AG04450 (cell line): ENCODE data around the gene ZIC5. TPM values are rescaled to one million over a fixed set of nuclear protein-coding genes. Genes with fewer than 3 reads are reported as not detected.

Experiments used
- CTCF ChIA-PET: fragments of 300-600, 350-600 bp; formaldehyde crosslinking; extraction: SDS; loops from one replicate; lab custom pipeline; 2022; ENCODE audit warnings: antibody characterized with exemption, inconsistent platforms; lab: Charles Lee
- POLR2A ChIA-PET: fragments of 350-600 bp; formaldehyde crosslinking; extraction: SDS; loops from one replicate; lab custom pipeline; 2021; ENCODE audit warnings: antibody characterized with exemption, inconsistent platforms; lab: Yijun Ruan, JAX
- DNase-seq: peaks from one replicate; pipeline ENCODE4 v3.0.0-alpha.2; 2011; ENCODE audit warnings: low read depth, low spot score
- H3K27ac ChIP-seq: one replicate; pipeline ENCODE4 v1.5.1; 2012; ENCODE audit warnings: low read depth, low read length, control low read depth
- H3K27me3 ChIP-seq: one replicate; pipeline ENCODE4 v1.6.0; 2012; ENCODE audit warnings: low read length; ENCODE audit not compliant: control insufficient read depth, insufficient read depth
- H3K4me3 ChIP-seq: 2 replicates; pipeline ENCODE4 v1.5.1; 2011; ENCODE audit warnings: mild to moderate bottlenecking, low read depth, low read length, control low read depth
- H3K9me3 ChIP-seq: 2 replicates; pipeline ENCODE4 v1.5.1; 2012; ENCODE audit warnings: low read length; ENCODE audit not compliant: control insufficient read depth, insufficient read depth
- polyA plus RNA-seq: library from polyadenylated mRNA; depleted of rRNA; stranded (reverse); fragments of >200 nt; gene quantifications from 2 replicates; pipeline ENCODE4 v1.2.3, GENCODE V29; 2011
- TF ChIP-seq, protein P1 (sequence below): IDR thresholded peaks from 2 replicates; pipeline ENCODE4 v1.5.1; 2011; ENCODE audit warnings: low read depth, low read length, control low read depth, inconsistent platforms

Gene ZIC5
- polyA plus RNA-seq, 1 experiment, result not detected

DNA sequence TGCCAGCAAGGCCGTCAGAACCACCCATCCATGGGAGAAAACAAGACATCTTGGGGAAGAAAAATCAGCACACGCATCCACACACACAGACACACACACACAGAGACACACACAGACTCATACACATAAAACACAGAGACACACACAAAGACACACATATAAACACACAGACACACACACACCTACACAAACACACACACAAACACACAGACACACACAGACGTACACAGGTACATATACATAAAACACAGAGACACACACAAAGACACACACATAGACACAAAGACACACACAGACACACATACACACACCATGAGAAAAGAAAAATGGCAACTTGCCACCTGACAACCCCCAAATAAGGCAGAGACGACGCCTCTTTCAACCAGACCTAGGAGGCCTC is 40.6 kb downstream of the ZIC5 start:
- Histone ChIP-seq H3K27me3 (peaks cover 7% of the 10 kb centered on the region), H3K4me3 (no peak overlapping the region), H3K27ac (no peak overlapping the region), H3K9me3 (no peaks in the 10 kb centered on the region)
- DNase-seq, result no peak
- TF ChIP-seq, protein P1, sequence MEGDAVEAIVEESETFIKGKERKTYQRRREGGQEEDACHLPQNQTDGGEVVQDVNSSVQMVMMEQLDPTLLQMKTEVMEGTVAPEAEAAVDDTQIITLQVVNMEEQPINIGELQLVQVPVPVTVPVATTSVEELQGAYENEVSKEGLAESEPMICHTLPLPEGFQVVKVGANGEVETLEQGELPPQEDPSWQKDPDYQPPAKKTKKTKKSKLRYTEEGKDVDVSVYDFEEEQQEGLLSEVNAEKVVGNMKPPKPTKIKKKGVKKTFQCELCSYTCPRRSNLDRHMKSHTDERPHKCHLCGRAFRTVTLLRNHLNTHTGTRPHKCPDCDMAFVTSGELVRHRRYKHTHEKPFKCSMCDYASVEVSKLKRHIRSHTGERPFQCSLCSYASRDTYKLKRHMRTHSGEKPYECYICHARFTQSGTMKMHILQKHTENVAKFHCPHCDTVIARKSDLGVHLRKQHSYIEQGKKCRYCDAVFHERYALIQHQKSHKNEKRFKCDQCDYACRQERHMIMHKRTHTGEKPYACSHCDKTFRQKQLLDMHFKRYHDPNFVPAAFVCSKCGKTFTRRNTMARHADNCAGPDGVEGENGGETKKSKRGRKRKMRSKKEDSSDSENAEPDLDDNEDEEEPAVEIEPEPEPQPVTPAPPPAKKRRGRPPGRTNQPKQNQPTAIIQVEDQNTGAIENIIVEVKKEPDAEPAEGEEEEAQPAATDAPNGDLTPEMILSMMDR, result no peak
- ChIA-PET POLR2A (no interaction called here), CTCF (no interaction called here)

DNA sequence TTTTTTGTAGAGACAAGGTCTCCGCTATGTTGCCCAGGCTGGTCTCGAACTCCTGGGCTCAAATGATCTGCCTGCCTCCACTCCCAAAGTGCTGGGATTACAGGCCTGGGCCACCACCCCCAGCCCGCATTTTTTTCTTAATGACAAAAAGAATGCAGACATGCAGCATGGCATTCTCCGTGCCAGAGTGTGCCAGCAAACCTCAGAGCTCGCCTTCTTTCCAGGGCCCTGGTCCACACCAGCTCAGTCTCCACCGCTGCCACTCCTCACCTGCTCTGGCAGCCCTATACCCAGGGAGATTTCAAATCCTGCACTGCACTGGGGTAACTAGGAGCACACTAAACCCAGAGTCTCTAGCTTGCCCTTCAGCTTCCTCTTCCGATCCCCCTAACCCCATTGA is 41.7 kb downstream of the ZIC5 start:
- no peaks in the 10 kb centered on the region for H3K9me3 ChIP-seq
- H3K27me3 ChIP-seq, result peaks cover 10% of the 10 kb centered on the region
- no peak overlapping the region for H3K27ac ChIP-seq
- CTCF ChIA-PET, result no interaction called here
- POLR2A ChIA-PET, result no interaction called here
- H3K4me3 ChIP-seq, result no peak overlapping the region
- no peak for DNase-seq
- TF ChIP-seq, protein P1, result no peak

DNA sequence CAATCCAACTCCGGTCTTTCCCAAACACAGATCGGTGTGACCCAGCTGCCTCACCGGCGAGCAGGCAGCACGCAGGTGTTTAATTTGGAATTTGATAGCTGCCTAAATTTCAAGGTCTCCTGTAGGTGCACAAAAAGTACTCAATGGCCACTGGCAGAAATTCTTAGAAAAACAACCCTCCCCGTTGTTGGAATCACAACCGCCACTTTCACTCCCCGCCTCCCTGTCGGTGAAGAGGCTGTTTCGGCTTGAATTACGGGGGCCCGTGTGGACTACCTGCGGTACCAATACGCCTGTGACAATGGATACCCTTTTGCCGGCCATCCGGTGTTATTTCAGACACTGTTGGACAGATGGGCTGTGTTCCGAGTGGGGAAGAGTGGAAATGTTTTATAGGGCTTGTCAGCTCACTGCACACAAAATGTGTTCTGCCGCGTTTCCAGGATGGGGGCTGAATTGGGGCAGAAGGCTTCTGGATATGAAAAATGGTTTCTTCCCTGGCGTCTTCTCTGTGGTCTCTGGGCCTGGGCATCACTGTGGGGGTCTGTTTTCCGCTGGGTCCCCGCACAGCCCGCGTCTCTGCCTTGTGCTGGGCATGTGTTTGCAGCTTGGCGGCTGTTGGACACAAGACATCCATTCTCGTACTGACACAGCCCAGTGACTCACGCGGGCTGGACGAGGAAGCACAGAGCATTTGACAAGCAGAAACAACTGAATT is 45.4 kb downstream of the ZIC5 start:
- CTCF ChIA-PET, result interaction anchor here (1.2 to 1.5 kb wide), 2 partner anchors 10 to 26 kb away, joined by 3 to 7 read pairs; no protein-coding TSS in a partner anchor
- H3K4me3 ChIP-seq, result peak overlapping the region; percentile 4; the same call in 1 of the 2 replicates

DNA sequence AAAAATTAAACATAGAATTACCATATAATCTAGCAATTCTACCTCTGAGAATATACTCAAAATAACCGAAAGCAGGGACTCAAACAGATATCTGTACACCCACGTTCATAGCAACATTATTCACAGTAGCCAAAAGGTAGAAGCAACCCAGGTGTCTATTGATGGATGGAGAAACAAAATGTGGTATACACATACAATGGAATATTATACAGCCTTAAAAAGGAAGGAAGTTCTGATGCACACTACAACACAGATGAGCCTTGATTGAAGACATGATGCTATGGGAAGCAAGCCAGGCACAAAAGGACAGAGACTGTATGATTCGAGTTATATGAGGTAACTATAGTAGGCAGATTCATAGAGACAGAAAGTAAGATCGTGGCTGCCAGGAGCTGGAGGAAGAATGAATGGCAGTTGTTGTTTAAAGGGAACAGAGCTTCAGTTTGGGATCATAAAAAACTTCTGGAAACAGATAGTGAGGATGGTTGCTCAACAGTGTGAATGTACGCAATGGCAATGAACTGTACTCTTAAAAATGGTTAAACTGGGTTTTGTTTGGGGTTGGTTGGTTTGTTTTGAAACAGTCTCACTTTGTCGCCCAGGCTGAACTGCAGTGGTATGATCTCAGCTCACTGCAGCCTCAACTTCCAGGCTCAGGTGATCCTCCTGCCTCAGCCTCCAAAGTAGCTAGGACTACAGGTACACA is 47.5 kb downstream of the ZIC5 start:
- H3K27me3 ChIP-seq, result peaks cover 12% of the 10 kb centered on the region
- POLR2A ChIA-PET, result no interaction called here
- H3K27ac ChIP-seq, result no peak overlapping the region

More for the DNA sequence above, 45.4 kb downstream of the ZIC5 start:
- TF ChIP-seq, protein P1, result no peak
- Histone ChIP-seq H3K9me3 (no peaks in the 10 kb centered on the region; the same call in 1 of the 2 replicates), H3K27ac (no peak overlapping the region), H3K27me3 (peaks cover 12% of the 10 kb centered on the region)
- POLR2A ChIA-PET, result no interaction called here
- DNase-seq, result no peak

More for the DNA sequence above, 47.5 kb downstream of the ZIC5 start:
- CTCF ChIA-PET, result interaction anchor here (1.0 kb wide), 1 partner anchor 9 kb away, joined by 8 read pairs; no protein-coding TSS in a partner anchor
- DNase-seq, result no peak
- Histone ChIP-seq H3K4me3 (no peak overlapping the region), H3K9me3 (no peaks in the 10 kb centered on the region; the same call in 1 of the 2 replicates)
- TF ChIP-seq, protein P1, result no peak
